T-helper 9 cell (primary cell): Measurements from ENCODE around the gene HIPK1.
A peak's percentile ranks its signal among the peaks of the same experiment; 100 is the strongest.

ENCODE experiments used
- DNase-seq: peaks from one replicate; pipeline ENCODE4 v3.0.0-alpha.2; 2020

Gene HIPK1

DNA sequence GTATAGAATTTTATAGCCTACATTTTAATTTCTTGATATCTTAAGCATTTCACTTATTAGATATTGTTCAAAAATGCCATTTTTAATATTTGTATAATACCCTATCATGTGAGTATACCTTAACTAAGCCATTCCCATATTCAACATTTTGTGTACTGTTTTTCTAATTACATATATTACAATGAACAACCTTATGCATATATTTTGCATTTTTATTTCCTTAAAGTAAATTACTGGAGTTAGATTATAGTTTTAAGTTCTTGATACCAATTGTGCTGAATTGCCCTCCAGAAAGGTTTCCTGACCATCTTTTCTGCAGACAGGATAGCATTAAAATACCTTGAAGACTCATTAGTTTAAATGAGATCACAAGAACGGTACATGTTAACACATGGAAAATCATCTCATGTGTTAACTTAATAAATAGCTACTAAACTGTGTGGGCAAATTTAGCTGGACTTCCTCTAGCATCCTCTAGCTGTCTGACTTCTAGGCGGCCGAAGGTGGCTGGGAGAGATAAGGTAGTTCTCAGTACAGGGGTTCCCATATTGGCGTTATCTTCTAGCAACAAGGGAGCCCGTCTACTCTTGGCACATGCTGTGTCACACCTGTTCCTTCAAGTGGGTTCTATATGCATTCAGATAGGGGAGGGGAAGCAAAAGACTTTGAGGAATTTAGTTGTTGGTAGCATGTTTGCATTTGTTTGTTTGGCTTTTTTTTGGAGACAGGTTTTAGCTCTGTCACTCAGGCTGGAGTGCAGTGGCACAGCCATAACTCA is 15.0 kb upstream of the HIPK1 start:
- no peak for DNase-seq

DNA sequence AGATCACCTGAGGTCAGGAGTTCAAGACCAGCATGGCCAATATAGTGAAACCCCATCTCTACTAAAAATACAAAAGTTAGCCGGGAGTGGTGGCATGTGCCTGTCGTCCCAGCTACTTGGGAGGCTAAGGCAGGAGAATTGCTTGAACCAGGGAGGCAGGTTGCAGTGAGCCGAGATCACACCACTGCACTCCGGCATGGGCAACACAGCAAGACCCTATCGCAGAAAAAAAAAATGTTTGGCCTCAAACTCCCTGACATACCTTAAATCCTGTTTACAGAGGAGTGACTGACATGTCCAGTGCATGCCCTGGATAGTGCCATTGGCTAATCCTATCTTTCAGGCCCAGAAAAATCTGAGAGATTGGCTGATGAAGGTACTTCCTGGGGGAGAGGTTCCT is 12.2 kb upstream of the HIPK1 start:
- no peak for DNase-seq

DNA sequence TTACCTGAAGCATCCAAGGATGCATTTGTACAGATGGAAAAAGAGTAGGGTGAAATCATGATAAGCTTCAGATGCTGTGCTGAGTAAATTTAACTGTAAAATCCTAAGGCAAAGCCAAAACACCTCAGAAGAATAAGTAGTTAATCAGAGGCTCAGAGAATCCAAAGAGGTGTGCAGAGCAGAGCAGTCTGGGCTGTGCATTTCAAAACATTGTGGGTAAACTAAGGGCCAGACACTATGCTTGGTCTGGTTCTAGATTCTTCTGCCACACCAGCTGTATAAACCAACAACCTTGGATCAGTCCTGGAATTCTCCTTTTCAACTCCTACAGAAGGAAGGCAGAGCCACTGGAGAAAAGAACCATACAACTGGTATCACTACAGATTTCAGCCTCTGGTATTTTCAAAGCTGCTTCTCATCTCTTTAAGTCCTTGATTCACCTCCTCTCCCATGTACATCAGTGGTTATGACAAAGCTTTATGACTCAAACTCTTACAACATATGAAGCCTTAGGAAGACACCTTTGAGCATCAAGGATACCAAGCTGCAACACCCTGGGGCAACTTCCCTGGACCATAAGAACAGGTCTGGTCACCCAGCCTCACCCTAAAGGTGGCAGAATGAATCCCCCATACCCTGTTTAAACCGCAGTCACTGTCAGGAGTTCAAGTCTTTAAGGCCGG is 11.6 kb upstream of the HIPK1 start:
- DNase-seq: no peak

DNA sequence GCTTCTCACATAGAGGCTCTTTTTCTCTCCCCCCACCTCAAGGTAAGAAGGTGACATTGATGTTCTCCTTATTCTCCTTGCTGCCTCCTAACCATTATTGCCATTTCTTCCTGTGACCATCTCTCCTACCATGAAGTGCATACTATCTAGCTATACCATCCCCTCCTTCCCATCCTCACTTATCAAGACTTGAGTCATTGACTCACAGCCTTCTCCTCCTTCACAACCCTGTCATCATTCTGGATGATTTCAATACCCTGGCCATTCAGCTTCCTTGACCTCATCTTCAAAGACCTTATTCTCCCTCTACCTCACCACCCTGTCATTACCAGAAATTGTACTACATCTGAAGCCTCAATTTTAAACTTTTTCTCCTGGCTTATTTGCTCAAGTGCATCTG is 10.9 kb upstream of the HIPK1 start:
- DNase-seq: no peak

DNA sequence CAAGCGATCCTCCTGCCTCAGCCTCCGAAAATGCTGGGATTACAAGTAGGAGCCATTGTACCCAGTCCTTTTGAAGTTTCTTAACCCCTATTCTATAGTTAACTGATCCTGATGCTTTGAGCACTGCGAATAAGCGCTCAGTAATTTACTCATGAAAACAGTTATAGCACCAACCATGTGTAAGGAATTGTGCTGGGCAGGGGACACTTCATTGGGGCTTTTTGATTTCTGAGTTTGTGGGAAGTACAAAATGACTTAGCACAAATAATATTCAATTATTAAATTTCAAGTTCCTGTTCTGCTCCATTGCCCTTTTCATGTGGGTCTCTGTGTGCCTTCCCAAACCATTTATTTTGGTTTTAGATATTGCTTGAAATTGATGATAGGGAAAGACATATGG is 6.2 kb upstream of the HIPK1 start:
- no peak for DNase-seq

DNA sequence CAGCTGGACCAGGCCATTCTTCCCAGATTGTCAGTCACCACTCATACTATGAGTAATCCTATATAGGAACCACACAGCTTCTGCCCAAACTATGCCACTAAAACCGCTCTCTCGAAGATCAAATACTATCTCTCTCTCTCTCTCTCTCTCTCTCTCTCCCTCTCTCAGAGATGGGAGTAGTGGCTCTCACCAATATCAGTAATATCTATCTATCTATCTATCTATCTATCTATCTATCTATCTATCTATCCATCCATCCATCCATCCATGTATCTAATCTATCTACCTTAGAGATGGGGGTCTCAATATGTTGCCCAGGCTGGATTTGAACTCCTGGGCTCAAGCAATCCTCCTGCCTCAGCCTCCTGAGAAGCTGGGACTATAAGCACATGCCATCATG is 4.7 kb upstream of the HIPK1 start:
- DNase-seq: no peak

DNA sequence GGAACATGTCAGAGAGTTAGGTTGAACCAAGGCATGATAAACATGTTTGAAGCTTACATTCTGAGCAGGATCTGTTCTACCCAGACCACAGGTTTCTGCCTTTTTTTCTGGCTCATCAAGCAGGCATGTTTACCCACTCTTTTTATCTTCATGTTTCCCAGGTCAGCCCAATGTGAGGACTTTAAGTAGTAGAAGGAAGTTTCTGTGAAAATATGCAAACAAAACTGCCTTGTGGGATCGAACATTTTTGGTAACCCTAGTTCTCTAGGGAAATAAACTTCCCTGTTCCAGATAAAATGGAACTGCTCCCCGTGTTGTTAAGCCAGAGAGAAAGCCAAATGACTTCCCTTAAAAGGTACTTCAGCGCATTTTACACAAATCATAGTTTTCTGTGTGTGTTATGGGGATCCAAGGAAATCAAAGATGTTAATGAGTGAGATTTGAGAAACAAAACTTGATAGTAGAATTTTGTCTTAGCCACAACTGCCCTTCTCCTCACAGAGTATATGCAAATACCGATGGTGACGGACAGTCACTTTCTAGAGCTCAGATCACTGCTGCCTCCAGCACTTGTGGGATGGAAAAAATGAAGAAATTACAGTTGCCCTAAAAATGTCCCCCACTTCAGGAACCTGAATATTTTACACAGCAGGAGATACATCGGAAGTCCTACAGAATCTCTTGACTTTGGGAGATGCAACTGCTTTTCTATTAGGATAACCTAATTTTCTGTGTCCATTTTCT is 765 bp upstream of the HIPK1 start:
- DNase-seq: no peak

DNA sequence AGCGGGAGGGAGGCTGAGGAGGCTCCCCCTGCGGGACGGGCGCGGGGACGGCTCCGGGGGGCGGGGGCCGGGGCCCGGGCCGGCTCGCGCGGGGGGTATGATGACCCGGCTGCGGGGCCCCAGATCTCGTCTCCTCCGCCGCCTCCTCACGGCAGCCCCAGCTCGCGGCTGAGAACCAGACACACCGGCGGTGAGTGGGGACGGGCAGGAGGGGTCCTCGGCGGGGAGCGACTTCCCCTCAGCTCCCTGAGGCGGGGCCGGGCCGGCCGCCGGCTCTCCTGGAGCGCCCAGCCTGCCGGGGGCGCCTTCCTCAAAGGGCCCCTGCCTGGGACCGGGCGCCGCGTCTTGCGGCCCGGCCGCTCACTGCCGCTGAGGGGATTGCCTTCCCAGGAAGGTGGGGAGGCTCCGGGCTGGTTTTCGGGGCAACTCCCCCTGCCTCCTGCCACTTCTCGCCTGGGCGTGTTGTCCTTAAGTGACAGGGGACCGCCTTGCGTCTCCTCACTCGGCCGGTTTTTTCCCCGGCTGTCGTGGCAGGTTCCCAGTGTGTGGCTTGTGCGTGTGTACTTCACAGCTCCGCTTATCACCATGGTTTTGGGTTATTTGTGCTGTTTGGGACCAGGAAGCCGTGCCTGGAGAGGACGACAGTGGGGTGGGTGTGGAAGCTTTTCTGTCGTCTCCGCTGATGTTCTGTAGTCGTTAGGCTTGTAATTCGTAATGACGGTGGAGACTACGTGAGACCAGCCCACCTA is 800 bp downstream of the HIPK1 start:
- peak; percentile 68 for DNase-seq

DNA sequence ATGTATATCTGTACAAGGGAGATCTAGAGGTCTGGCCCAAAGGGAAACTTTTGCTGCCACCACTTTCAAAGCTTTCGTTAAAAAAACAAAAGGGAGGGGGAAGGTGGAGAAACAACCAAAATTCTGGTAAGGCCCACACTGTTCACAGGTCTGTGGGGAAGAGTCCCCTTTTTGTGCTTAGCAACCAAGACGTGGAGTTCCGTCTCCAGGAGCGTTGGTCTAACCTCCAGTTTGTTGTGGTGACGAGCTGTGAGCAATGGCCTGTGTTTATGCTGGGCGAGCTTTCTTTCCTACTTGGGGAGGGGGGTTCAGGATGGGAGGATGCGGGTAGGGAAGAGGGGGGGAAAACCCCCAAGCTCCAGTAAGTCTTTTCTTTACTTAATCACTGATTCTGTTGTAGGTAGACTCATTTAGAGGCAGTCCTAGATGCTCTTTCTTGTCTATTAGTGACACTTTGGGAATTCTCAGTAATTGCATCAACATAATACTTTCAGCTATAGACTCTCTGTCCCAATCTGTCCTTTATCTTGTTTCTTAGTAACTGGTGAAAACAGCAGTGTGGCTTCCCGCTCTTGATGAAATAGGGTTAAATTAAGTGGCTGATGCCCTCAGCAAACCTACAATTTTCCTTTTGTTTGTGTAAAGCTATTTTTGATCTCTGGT is 1.5 kb downstream of the HIPK1 start:
- peak; percentile 72 for DNase-seq

DNA sequence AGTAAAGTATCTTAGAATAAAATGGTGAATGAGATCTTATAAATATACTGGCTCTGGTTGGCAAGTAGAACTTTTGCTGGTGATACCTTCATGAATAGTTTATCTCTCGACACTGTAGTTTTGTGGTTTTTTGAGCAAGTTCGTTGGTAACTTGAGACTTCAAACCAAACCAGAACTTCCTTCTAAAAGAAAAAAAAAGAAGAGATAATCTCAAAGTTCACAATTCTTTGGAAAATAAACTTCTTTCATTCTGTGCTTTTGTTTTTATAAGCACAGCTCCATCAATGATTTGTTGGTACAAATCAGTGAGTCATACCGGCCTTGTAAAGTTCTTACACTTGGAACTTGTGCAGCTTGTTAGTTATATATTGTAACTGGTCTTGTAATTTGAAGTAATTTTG is 2.3 kb downstream of the HIPK1 start:
- DNase-seq: no peak

DNA sequence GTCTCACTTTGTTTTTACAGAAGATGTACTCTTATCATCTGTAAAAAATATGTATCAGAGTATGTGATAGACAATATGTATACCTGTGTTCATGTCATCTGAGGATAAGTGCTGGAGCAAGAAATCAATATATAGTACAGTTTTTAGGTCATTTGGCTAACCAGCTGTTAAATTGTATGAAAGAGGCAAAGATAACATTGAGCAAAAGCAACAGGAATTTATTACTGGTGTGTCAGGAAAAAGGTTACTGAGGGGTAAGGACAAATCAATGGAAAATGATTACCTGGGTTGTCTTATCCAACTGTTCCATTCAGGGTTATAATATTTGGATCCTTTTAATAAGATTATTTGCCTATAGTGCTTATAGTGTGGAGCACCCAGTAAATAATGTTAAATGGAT is 4.9 kb downstream of the HIPK1 start:
- DNase-seq: no peak

DNA sequence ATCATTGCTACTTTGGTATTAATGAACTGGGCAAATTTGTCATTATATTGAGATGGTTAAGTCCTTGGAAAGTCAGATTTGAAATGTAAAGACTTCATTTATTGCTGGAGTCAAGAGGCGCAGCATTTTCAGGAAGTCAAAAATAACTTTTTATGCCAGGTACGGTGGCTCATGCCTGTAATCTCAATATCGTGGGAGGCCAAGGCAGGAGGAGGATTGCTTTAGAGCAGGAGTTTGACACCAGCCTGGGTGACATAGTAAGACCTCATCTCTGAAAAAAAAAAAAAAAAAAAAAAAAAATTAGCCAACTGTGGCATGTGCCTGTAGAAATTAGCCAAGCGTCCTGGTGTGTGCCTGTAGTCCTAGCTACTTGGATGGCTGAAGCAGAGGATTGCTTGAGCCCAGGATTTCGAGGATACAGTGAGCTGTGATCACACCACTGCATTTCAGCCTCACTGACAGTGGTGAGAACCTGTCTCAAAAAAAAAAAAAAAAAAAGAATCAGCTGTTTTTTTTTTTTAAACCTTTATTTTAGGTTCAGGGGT is 5.5 kb downstream of the HIPK1 start:
- DNase-seq: no peak

DNA sequence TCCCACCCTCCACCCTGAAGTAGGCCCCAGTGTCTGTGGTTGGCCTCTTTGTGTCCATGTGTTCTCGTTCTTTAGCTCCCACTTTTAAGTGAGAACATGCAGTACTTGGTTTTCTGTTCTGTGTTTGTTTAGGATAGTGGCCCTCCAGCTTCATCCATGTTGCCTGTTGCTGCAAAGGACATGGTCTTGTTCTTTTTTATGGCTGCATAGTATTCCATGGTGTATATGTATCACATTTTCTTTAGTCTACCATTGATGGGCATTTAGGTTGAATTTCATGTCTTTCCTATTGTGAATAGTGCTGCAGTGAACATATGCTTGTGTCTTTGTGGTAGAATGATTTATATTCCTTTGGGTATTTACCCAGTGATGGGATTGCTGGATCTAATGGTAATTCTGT is 6.1 kb downstream of the HIPK1 start:
- no peak for DNase-seq

DNA sequence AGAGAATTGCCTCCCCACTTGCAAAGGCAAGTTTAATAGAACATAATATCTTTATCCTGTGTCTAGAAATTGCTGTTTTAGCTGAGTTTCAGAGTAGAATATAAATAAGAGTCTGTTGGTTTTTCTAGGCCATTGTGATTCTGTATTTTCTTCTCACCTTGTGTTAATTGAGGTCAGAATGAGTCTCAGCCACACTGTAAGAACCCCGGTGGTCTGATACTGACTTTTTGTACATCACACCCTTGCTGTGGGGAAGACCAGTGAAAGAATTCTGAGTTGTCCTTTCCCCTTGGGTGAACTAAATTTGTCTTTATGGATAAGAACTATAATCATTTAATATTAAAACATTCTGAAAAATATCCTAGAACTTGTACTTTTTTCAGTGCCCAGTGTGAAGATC is 6.8 kb downstream of the HIPK1 start:
- DNase-seq: no peak

DNA sequence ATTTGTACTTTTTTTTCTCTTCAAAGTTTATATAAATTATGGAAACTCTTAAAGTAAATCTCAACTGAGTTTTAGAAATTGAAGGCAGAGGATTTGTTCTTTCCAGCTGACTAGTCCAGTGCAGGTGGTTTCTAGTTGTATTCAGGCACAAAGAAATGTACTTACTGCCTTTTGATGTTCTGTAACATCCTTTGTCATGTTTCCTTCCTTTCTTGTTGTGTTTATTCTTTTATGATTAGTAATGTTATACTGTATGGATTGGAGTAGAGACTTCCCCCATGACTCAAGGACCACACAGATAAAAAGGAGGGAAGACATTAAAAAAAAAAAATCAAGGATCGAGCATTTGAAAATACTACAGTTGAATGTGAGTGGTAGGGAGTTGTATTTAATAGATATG is 8.0 kb downstream of the HIPK1 start:
- no peak for DNase-seq

DNA sequence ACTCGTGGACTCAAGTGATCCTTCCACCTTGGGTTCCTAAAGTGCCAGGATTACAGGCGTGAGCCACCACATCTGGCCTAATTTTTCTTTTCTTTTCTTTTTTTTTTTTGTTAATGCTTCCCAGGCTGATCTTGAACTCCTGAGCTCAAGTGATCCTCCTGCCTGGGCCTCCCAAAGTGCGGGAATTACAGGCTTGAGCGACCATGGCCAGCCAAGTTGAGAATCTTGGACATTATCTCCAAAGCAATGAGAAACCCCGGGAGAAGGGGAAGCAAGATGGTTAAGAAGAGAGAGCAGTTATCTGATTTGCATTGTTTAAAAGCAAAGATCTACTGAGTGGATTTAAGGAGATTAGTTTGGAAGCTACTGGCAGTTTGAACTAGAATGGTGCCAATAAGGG is 9.1 kb downstream of the HIPK1 start:
- DNase-seq: no peak

DNA sequence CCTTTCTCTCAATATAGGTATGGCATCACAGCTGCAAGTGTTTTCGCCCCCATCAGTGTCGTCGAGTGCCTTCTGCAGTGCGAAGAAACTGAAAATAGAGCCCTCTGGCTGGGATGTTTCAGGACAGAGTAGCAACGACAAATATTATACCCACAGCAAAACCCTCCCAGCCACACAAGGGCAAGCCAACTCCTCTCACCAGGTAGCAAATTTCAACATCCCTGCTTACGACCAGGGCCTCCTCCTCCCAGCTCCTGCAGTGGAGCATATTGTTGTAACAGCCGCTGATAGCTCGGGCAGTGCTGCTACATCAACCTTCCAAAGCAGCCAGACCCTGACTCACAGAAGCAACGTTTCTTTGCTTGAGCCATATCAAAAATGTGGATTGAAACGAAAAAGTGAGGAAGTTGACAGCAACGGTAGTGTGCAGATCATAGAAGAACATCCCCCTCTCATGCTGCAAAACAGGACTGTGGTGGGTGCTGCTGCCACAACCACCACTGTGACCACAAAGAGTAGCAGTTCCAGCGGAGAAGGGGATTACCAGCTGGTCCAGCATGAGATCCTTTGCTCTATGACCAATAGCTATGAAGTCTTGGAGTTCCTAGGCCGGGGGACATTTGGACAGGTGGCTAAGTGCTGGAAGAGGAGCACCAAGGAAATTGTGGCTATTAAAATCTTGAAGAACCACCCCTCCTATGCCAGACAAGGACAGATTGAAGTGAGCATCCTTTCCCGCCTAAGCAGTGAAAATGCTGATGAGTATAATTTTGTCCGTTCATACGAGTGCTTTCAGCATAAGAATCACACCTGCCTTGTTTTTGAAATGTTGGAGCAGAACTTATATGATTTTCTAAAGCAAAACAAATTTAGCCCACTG is 11.5 kb downstream of the HIPK1 start:
- peak; percentile 27 for DNase-seq

DNA sequence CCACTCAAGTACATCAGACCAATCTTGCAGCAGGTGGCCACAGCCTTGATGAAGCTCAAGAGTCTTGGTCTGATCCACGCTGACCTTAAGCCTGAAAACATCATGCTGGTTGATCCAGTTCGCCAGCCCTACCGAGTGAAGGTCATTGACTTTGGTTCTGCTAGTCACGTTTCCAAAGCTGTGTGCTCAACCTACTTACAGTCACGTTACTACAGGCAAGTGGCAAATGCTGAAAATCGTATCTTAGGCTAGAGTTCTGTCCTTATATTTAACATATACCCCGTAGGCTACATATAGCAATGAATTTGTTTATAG is 12.1 kb downstream of the HIPK1 start:
- DNase-seq: no peak

DNA sequence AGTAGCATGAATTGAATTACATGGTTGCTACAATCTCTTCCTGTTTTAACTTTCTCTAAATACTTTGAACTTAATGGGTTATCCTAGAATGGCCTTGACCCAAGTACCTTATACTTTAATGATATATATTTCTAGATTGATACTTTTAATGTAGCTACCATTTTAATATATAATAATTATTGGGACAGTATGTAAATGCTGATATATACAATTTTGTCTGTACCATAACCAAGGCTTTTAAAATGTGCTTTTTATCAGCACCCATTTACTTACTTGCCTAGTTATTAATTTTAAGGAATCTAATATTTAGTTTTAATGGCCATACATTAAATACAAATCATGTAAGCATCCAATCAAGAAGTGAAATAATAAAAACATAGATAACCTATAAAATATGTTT is 13.4 kb downstream of the HIPK1 start:
- no peak for DNase-seq

DNA sequence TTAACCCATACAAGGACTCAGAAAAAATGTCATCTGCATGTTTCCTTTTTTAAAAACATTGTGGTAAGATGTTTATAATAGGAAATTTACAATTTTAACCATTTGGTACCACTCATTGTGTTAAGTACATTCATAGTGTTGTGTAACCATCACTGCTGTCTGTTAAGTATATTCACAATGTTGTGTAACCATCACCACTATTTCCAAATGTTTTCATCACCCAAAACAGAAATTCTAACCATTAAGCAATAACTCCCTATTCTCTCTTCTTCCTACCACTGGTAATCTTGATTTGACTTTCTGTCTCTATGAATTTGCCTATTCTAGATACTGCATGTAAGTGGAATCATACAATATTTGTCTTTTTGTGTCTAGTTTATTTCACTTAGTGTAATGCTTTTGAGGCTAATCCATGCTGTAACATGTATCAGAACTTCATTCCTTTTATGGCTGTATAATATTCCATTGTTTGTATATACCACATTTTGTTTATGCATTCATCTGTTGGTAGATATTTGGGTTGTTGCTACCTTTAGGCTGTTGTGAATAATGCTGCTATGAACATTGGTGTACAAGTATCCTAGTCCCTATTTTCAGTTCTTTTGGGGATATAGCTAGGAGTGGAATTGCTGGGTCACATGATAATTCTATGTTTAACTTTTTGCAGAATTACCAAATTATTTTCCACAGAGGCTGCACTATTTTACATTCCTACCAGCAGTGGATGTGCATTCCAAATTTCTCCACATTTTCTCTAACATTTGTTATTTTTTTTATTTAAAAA is 14.1 kb downstream of the HIPK1 start:
- DNase-seq: no peak

DNA sequence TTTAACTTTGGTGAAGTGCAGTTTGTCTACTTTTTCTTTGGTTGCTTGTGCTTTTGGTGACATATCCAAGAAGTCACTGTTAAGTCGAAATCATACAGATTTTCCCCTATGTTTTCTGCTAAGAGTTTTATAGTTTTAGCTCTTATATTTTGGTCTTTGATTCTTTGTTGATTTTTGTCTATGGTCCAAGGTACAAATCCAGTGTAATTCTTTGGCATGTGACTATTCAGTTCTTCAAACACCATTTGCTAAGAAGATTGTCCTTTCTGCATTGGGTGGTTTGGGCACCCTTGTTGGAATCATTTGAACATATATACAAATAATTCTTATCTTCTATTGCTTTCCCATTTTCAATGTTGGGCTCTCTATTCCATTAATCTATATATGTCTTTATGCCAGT is 16.2 kb downstream of the HIPK1 start:
- DNase-seq: no peak
